Brain microvascular endothelial cell (primary cell): ENCODE data around the gene PROX1.

Source experiments
- DNase-seq: peaks from one replicate; pipeline ENCODE4 v3.0.0-alpha.2; 2020
- H3K27ac ChIP-seq: fragments of 250-450 bp; sonication (Bioruptor Pico); 2 replicates; pipeline ENCODE4 v1.5.1; 2020; ENCODE audit warnings: mild to moderate bottlenecking, moderate library complexity
- H3K27me3 ChIP-seq: fragments of 250-450 bp; sonication (Bioruptor Pico); replicated peaks from 2 replicates; pipeline ENCODE4 v1.5.1; 2020; ENCODE audit warnings: mild to moderate bottlenecking
- H3K36me3 ChIP-seq: fragments of 250-450 bp; sonication (Bioruptor Pico); replicated peaks from 2 replicates; pipeline ENCODE4 v1.5.1; 2020; ENCODE audit warnings: mild to moderate bottlenecking
- H3K4me3 ChIP-seq: 2 replicates; pipeline ENCODE4 v1.5.1; 2011; ENCODE audit warnings: low read depth, mild to moderate bottlenecking, control low read depth, low read length, moderate library complexity
- in situ Hi-C: cut with HindIII; loops from 2 replicates; pipeline ENCODE4 v1.10.0; 2017; ENCODE audit warnings: low sequenced_read_pairs, low pct_ligation_motif_present
- TF ChIP-seq, protein P1 (sequence below): IDR thresholded peaks from 2 replicates; pipeline ENCODE4 v1.5.1; 2011; ENCODE audit warnings: low read depth, mild to moderate bottlenecking, moderate library complexity, low read length, control low read depth, inconsistent platforms; ENCODE audit errors: missing control alignments

PROX1 gene

DNA sequence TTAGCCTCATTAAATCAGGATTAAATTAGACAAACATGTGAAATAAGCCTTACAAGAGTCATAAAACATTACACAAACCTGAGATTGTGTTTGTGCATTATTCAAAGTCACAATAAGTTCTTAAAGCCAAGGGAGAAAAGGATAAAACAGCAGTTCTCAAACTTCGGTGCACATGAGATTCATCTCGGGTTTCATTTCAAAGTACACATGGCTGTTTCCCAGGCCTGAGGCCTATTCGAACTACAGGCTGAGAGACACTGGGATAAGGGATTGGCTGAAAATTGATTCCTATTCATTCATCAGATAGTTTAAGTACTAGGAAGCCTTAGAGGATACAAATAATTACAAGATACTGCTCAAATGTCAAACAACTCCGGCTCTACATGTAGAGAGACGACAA, 35.9 kb upstream of the PROX1 start:
- no peaks in the 10 kb centered on the region for H3K27me3 ChIP-seq
- DNase-seq, result no peak
- H3K36me3 ChIP-seq, result no peaks in the 10 kb centered on the region
- H3K4me3 ChIP-seq, result no peak overlapping the region
- TF ChIP-seq, protein P1, sequence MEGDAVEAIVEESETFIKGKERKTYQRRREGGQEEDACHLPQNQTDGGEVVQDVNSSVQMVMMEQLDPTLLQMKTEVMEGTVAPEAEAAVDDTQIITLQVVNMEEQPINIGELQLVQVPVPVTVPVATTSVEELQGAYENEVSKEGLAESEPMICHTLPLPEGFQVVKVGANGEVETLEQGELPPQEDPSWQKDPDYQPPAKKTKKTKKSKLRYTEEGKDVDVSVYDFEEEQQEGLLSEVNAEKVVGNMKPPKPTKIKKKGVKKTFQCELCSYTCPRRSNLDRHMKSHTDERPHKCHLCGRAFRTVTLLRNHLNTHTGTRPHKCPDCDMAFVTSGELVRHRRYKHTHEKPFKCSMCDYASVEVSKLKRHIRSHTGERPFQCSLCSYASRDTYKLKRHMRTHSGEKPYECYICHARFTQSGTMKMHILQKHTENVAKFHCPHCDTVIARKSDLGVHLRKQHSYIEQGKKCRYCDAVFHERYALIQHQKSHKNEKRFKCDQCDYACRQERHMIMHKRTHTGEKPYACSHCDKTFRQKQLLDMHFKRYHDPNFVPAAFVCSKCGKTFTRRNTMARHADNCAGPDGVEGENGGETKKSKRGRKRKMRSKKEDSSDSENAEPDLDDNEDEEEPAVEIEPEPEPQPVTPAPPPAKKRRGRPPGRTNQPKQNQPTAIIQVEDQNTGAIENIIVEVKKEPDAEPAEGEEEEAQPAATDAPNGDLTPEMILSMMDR, result no peak
- in situ Hi-C loops, result no loop called here
- no peak overlapping the region for H3K27ac ChIP-seq

DNA sequence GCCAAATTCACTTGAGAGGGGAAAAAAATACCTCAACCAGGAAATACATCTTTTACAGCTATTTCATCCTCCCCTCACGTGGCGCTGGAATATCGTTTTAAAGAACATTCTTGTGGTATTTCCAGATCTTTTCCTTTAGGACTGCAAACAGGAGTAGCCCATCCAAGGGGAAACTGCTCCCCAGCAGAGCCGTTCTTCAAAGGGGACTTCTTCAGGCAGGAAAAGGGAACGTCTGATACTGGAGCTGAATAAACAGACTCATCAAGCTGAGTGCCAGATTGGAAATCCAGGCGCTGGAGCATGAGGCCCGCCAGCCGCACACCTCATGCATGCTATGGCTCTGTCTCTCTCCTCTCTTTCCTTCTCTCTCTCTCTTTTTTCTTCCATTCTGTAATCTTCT, 34.0 kb upstream of the PROX1 start:
- in situ Hi-C loops, result no loop called here
- no peak overlapping the region for H3K27ac ChIP-seq
- TF ChIP-seq, protein P1, result no peak
- H3K36me3 ChIP-seq, result no peaks in the 10 kb centered on the region
- H3K27me3 ChIP-seq, result no peaks in the 10 kb centered on the region
- H3K4me3 ChIP-seq, result no peak overlapping the region
- DNase-seq, result no peak

- TF ChIP-seq, protein P1, result no peak
- Histone ChIP-seq H3K36me3 (no peaks in the 10 kb centered on the region), H3K27ac (no peak overlapping the region), H3K4me3 (no peak overlapping the region), H3K27me3 (no peaks in the 10 kb centered on the region)
- in situ Hi-C loops, result no loop called here
- no peak for DNase-seq
Measured at GRCh38 chr1:213956295-213956770, 31.4 kb upstream of the PROX1 start.

DNA sequence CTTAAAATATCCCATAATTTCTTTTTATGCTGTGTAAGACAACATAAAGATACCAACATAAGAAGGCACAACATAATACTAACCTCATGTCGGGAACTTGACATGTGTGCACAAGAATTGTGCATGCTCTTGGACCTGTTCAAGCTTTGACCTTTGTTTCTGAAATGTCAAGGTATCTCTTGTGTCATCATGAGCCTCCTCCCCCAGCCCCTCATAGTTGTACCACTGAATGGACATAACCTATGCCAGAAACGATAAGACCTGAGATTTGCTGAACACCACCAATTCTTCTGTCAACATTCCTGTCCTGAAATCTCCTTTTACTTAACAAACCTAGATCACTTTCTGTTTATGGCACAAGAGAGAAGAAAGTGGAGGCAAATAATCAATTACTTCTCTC, 29.4 kb upstream of the PROX1 start:
- TF ChIP-seq, protein P1, result no peak
- in situ Hi-C loops, result no loop called here
- no peak overlapping the region for H3K4me3 ChIP-seq
- H3K27me3 ChIP-seq, result no peaks in the 10 kb centered on the region
- DNase-seq, result no peak
- no peak overlapping the region for H3K27ac ChIP-seq
- H3K36me3 ChIP-seq, result no peaks in the 10 kb centered on the region

DNA sequence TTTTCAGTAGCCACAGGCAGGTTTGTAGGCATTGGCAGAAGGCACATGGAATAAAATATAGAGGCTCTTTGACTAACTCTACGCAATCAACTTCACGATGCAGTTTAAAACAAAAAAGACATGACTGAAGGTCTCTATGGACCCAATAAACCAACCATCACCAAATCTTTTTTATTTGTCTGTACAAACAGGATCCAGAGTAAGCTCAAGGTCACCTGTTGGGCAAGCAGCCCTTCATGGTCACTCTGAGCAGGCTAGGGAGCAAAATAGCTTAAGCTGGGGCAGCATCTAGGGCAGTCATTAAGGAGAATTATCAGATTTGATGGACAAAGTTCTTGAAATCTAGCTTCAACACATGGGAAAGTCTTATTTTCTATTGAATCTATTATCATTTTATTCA, 26.8 kb upstream of the PROX1 start:
- in situ Hi-C loops, result no loop called here
- TF ChIP-seq, protein P1, result no peak

DNA sequence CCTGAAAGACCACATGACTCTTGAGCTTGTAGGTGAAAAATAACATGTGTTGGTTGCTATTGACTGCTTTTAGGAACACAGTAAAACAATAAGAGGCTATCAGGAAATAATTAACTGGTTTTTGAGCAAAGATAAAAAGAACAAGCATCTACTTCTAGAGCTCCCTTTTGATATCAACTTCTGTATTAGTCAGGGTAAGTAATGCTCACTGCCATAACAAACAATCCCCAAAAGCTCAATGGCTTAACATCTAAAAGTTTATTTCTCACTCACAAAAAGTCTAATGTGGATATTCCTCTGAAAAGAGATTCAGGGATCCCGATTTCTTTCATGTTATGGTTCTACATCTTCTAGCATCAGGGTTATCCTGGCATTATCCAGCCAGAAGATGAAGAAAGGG, 25.3 kb upstream of the PROX1 start:
- Histone ChIP-seq H3K27ac (no peak overlapping the region), H3K4me3 (no peak overlapping the region), H3K27me3 (no peaks in the 10 kb centered on the region), H3K36me3 (no peaks in the 10 kb centered on the region)
- in situ Hi-C loops, result no loop called here
- no peak for DNase-seq
- TF ChIP-seq, protein P1, result no peak

More for the DNA sequence above, 26.8 kb upstream of the PROX1 start:
- no peak overlapping the region for H3K4me3 ChIP-seq
- DNase-seq, result no peak
- H3K36me3 ChIP-seq, result no peaks in the 10 kb centered on the region
- no peak overlapping the region for H3K27ac ChIP-seq
- H3K27me3 ChIP-seq, result no peaks in the 10 kb centered on the region
